ACHN (cell line): ENCODE data around the gene CLEC18C.
"Not testable (repeated sequence)": the region's sequence is repeated elsewhere in the genome, so short reads cannot be mapped to it uniquely, and the experiment has no call there.

Experiments used
- DNase-seq: peaks from one replicate; pipeline ENCODE4 v3.0.0-alpha.2; 2015
- in situ Hi-C: cut with HindIII; loops from 2 replicates; pipeline ENCODE4 v1.10.0; 2017; ENCODE audit warnings: low sequenced_read_pairs, low pct_ligation_motif_present, low pct_unique_long_range_greater_than_20kb

The CLEC18C gene

GRCh38 chr16:70198666-70199065 is 25.1 kb downstream of the CLEC18C start:
- in situ Hi-C loops: not testable (repeated sequence)

GRCh38 chr16:70199170-70199569 is 25.6 kb downstream of the CLEC18C start:
- in situ Hi-C loops, DNase-seq: not testable (repeated sequence)

More at GRCh38 chr16:70198666-70199065, 25.1 kb downstream of the CLEC18C start:
- DNase-seq: not testable (repeated sequence)

- DNase-seq, in situ Hi-C loops: not testable (repeated sequence)
Observed at GRCh38 chr16:70200063-70200462, 26.5 kb downstream of the CLEC18C start.

GRCh38 chr16:70203508-70203907 is 29.9 kb downstream of the CLEC18C start:
- DNase-seq, in situ Hi-C loops: not testable (repeated sequence)

GRCh38 chr16:70204010-70204409 is 30.4 kb downstream of the CLEC18C start:
- DNase-seq, in situ Hi-C loops: not testable (repeated sequence)

- in situ Hi-C loops, DNase-seq: not testable (repeated sequence)
Observed at GRCh38 chr16:70204668-70205405, 31.2 kb downstream of the CLEC18C start.

- in situ Hi-C loops, DNase-seq: not testable (repeated sequence)
Observed at GRCh38 chr16:70206382-70206781, 32.8 kb downstream of the CLEC18C start.

- in situ Hi-C loops, DNase-seq: not testable (repeated sequence)
Observed at GRCh38 chr16:70218586-70218985, 45.0 kb downstream of the CLEC18C start.

- in situ Hi-C loops: not testable (repeated sequence)
Observed at GRCh38 chr16:70222574-70222973, 49.0 kb downstream of the CLEC18C start.

GRCh38 chr16:70223216-70223615 is 49.6 kb downstream of the CLEC18C start:
- in situ Hi-C loops, DNase-seq: not testable (repeated sequence)

More at GRCh38 chr16:70222574-70222973, 49.0 kb downstream of the CLEC18C start:
- not testable (repeated sequence) for DNase-seq

GRCh38 chr16:70223971-70224513 is 50.5 kb downstream of the CLEC18C start:
- in situ Hi-C loops, DNase-seq: not testable (repeated sequence)

GRCh38 chr16:70224645-70225044 is 51.1 kb downstream of the CLEC18C start:
- DNase-seq, in situ Hi-C loops: not testable (repeated sequence)

GRCh38 chr16:70225430-70225829 is 51.8 kb downstream of the CLEC18C start:
- in situ Hi-C loops, DNase-seq: not testable (repeated sequence)

GRCh38 chr16:70226024-70226423 is 52.4 kb downstream of the CLEC18C start:
- in situ Hi-C loops, DNase-seq: not testable (repeated sequence)

GRCh38 chr16:70231831-70232230 is 58.2 kb downstream of the CLEC18C start:
- DNase-seq, in situ Hi-C loops: not testable (repeated sequence)
